ENCODE measurements around the gene CRYBG1. TPM values are rescaled to one million over a fixed set of nuclear protein-coding genes. Genes with fewer than 3 reads are reported as not detected.

The CRYBG1 gene
- total RNA-seq, 5 donors from 2014 or later (not counting 1 experiment from before 2014, with no cell fraction given) = 26.4 to 50.1 (median 38.0) TPM

DNA sequence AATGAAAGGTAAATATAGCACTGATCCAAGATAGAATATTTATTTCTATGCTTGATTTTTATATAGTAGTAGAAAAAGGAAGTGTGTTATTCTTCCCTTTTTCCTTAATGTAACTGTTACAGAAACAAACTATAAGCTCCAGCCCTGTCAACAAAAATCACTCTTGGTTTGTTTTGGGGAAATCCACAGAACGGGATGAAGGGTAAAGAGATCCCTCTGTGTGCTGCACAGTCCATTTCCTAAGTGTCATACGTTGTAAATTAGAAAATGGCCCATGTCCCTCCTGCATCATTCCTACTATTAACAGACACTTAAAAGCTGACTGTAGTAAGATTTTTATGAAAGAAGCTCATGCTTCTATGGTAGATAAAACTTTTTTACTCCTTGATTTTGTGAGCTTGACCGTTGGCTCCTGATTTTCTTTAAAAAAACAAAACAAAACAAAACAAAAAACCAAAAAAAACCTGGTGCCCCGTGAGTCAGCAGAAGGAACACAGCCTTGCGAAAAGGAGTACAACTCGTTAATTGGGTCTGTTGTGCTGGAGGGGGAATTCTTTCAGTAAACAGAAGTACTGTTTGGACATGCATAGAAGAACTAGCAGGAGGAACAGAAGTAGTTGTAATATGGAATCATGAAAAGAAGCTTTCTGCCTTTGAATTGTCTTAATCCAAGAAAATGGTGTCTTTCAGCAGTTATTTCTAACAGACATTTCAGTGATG lies 201.3 kb downstream of the CRYBG1 start:
- H3K4me1 Mint-ChIP-seq = peaks cover 0 to 6% (median 4%) of the 10 kb centered on the region in 3 donors
- peak overlapping the region; percentile 57 to 63 for H3K27ac Mint-ChIP-seq
- Histone ChIP-seq H3K4me1 (ENCODE audit: control insufficient read depth in 1 of 2, extremely low read depth in 1 of 2, insufficient read depth in 2 of 2, low read length in 2 of 2) (no peaks in the 10 kb centered on the region), H3K9me3 (no peaks in the 10 kb centered on the region), H3K27me3 (replicated peaks in 1 of 2; ENCODE audit: control insufficient read depth in 2 of 2, extremely low read depth in 1 of 2, insufficient read depth in 2 of 2, low read length in 1 of 2) (no peaks in the 10 kb centered on the region), H3K4me3 (ENCODE audit: control insufficient read depth in 1 of 2, extremely low read depth in 1 of 2, low read length in 1 of 2) (no peak overlapping the region), H3K36me3 (ENCODE audit: control insufficient read depth in 2 of 2, extremely low read depth in 1 of 2, insufficient read depth in 1 of 2, low read length in 1 of 2) (peaks cover 11 to 79% of the 10 kb centered on the region in 2 donors), H3K27ac (ENCODE audit: low read length) (no peak overlapping the region)
- H3K9me3 Mint-ChIP-seq = no peaks in the 10 kb centered on the region
- 100% methylated on average over 1 of the region's 6 CpGs for WGBS (ENCODE audit: insufficient coverage)
- H3K4me3 Mint-ChIP-seq = no peak overlapping the region
- H3K27me3 Mint-ChIP-seq = no peaks in the 10 kb centered on the region
- ATAC-seq (replicated peaks in 1 of 4) (no peak), DNase-seq (no peak)
- peaks cover 48% of the 10 kb centered on the region for H3K36me3 Mint-ChIP-seq
- CTCF ChIA-PET = interaction anchor here (0.9 to 6.9 kb wide), 6 partner anchors 9 to 118 kb away, joined by 3 to 143 read pairs (median 4); no protein-coding TSS in a partner anchor
- POLR2A ChIA-PET = interaction anchor here (0.7 to 1.4 kb wide), 5 partner anchors 39 to 920 kb away, joined by 3 to 6 read pairs (median 4); no protein-coding TSS in a partner anchor

DNA sequence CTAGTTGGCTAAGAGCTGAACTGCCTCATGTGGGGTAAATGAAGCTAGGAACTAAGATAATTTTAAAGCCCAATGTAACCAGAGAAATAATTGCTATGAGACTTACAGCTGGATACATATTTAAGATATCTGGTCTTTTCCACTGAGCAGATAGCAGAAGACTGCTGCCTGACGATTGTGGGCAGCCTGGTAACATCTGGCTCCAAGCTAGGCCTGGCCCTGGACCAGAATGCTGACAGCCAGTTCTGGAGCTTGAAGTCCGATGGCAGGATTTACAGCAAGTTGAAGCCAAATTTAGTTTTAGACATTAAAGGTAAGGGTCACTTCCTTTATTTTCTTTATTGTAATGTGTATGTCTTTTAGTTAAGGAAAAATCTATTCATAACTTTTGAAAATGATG lies 203.1 kb downstream of the CRYBG1 start:
- H3K27ac Mint-ChIP-seq = peak overlapping the region in 1 of 2 donors; percentile 11

DNA sequence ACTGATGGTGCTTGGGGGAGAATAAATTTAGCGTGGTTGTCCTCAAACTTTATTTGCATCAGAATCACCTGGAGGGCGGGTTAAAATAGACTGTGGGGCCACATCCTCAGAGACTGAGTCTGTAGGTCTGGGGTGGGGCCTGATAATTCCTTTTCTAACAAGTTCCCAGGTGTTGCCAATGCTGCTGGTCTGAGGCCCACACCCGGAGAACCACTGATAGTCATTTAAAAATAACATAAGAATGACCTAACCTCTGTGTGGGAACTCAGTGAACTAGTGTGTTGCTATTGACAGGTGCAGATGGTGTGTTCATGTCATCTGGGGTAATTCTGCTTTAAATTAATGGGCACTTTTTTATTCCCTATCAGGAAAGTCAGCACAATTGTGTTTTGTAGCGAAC lies 204.0 kb downstream of the CRYBG1 start:
- H3K4me1 Mint-ChIP-seq = peaks cover 4 to 6% (median 5%) of the 10 kb centered on the region in 3 donors
- H3K27ac ChIP-seq (ENCODE audit: low read length) = no peak overlapping the region
- no CpG with 5 or more reads among the region's 4 CpGs for WGBS (ENCODE audit: insufficient coverage)

More for the DNA sequence above, 203.1 kb downstream of the CRYBG1 start:
- Histone ChIP-seq H3K36me3 (ENCODE audit: control insufficient read depth in 2 of 2, extremely low read depth in 1 of 2, insufficient read depth in 1 of 2, low read length in 1 of 2) (peaks cover 11 to 86% of the 10 kb centered on the region in 2 donors), H3K27me3 (replicated peaks in 1 of 2; ENCODE audit: control insufficient read depth in 2 of 2, extremely low read depth in 1 of 2, insufficient read depth in 2 of 2, low read length in 1 of 2) (no peaks in the 10 kb centered on the region), H3K27ac (ENCODE audit: low read length) (no peak overlapping the region), H3K9me3 (no peaks in the 10 kb centered on the region), H3K4me1 (ENCODE audit: control insufficient read depth in 1 of 2, extremely low read depth in 1 of 2, insufficient read depth in 2 of 2, low read length in 2 of 2) (no peaks in the 10 kb centered on the region), H3K4me3 (ENCODE audit: control insufficient read depth in 1 of 2, extremely low read depth in 1 of 2, low read length in 1 of 2) (no peak overlapping the region)
- DNase-seq (no peak), ATAC-seq (replicated peaks in 1 of 4) (no peak)
- Mint-ChIP-seq H3K4me1 (peaks cover 4 to 6% (median 5%) of the 10 kb centered on the region in 3 donors), H3K4me3 (no peak overlapping the region), H3K36me3 (peaks cover 52% of the 10 kb centered on the region), H3K27me3 (no peaks in the 10 kb centered on the region), H3K9me3 (no peaks in the 10 kb centered on the region)
- CTCF ChIA-PET = interaction anchor here (0.8 to 6.9 kb wide), 7 partner anchors 9 to 168 kb away, joined by 3 to 143 read pairs (median 4); no protein-coding TSS in a partner anchor
- WGBS (ENCODE audit: insufficient coverage) = no CpG with 5 or more reads among the region's 2 CpGs
- POLR2A ChIA-PET = interaction anchor here (0.6 to 1.4 kb wide), 7 partner anchors 10 to 325 kb away, joined by 3 to 4 read pairs (median 3); no protein-coding TSS in a partner anchor

DNA sequence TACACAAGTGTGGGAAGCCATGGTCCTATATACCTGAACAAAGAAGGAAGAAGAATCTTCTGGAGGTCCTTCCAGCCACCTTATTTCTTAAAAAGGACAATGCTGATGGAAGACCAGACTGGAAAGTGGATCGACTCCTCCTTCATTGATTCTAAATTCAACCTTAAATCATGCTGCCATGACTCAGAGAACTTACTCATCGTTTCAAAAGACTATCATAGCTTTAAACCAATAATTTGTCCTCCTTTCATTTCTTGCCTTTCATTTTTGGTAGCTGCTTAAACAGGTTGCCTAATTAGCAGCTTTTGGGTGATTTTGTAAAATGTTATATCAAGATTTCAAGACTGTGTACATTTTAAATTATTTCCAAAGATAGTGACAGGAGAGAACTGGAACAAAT lies 208.0 kb downstream of the CRYBG1 start:
- H3K27ac Mint-ChIP-seq = peak overlapping the region in 1 of 2 donors; percentile 19
- peaks cover 0 to 5% (median 2%) of the 10 kb centered on the region in 3 donors for H3K4me1 Mint-ChIP-seq
- no peak for DNase-seq
- H3K27me3 Mint-ChIP-seq = no peaks in the 10 kb centered on the region
- ChIA-PET CTCF (interaction anchor here in 1 of 2 donors (0.5 kb wide), 1 partner anchor 123 kb away, joined by 3 read pairs; no protein-coding TSS in a partner anchor), POLR2A (no interaction called here)
- WGBS (ENCODE audit: insufficient coverage) = 88% methylated on average over 1 of the region's 2 CpGs
- no peaks in the 10 kb centered on the region for H3K9me3 Mint-ChIP-seq
- H3K4me3 ChIP-seq (ENCODE audit: control insufficient read depth in 1 of 2, extremely low read depth in 1 of 2, low read length in 1 of 2) = no peak overlapping the region
- H3K9me3 ChIP-seq = no peaks in the 10 kb centered on the region
- no peaks in the 10 kb centered on the region for H3K4me1 ChIP-seq (ENCODE audit: control insufficient read depth in 1 of 2, extremely low read depth in 1 of 2, insufficient read depth in 2 of 2, low read length in 2 of 2)
- peaks cover 41% of the 10 kb centered on the region for H3K36me3 Mint-ChIP-seq
- H3K36me3 ChIP-seq (ENCODE audit: control insufficient read depth in 2 of 2, extremely low read depth in 1 of 2, insufficient read depth in 1 of 2, low read length in 1 of 2) = peaks cover 4 to 66% of the 10 kb centered on the region in 2 donors
- ATAC-seq (replicated peaks in 1 of 4) = no peak
- no peak overlapping the region for H3K4me3 Mint-ChIP-seq
- H3K27me3 ChIP-seq (replicated peaks in 1 of 2; ENCODE audit: control insufficient read depth in 2 of 2, extremely low read depth in 1 of 2, insufficient read depth in 2 of 2, low read length in 1 of 2) = no peaks in the 10 kb centered on the region
- no peak overlapping the region for H3K27ac ChIP-seq (ENCODE audit: low read length)

More for the DNA sequence above, 204.0 kb downstream of the CRYBG1 start:
- Histone ChIP-seq H3K36me3 (ENCODE audit: control insufficient read depth in 2 of 2, extremely low read depth in 1 of 2, insufficient read depth in 1 of 2, low read length in 1 of 2) (peaks cover 11 to 86% of the 10 kb centered on the region in 2 donors), H3K27me3 (replicated peaks in 1 of 2; ENCODE audit: control insufficient read depth in 2 of 2, extremely low read depth in 1 of 2, insufficient read depth in 2 of 2, low read length in 1 of 2) (no peaks in the 10 kb centered on the region), H3K4me1 (ENCODE audit: control insufficient read depth in 1 of 2, extremely low read depth in 1 of 2, insufficient read depth in 2 of 2, low read length in 2 of 2) (no peaks in the 10 kb centered on the region), H3K9me3 (no peaks in the 10 kb centered on the region), H3K4me3 (ENCODE audit: control insufficient read depth in 1 of 2, extremely low read depth in 1 of 2, low read length in 1 of 2) (no peak overlapping the region)
- Mint-ChIP-seq H3K4me3 (no peak overlapping the region), H3K27me3 (no peaks in the 10 kb centered on the region), H3K36me3 (peaks cover 51% of the 10 kb centered on the region), H3K27ac (no peak overlapping the region), H3K9me3 (no peaks in the 10 kb centered on the region)
- no peak for DNase-seq
- ChIA-PET CTCF (interaction anchor here (0.7 to 6.9 kb wide), 3 partner anchors 120 to 995 kb away, joined by 7 to 143 read pairs (median 84); no protein-coding TSS in a partner anchor), POLR2A (interaction anchor here in 1 of 2 donors (0.6 kb wide), 1 partner anchor 30 kb away, joined by 4 read pairs; no protein-coding TSS in a partner anchor)
- no peak for ATAC-seq (replicated peaks in 1 of 4)

DNA sequence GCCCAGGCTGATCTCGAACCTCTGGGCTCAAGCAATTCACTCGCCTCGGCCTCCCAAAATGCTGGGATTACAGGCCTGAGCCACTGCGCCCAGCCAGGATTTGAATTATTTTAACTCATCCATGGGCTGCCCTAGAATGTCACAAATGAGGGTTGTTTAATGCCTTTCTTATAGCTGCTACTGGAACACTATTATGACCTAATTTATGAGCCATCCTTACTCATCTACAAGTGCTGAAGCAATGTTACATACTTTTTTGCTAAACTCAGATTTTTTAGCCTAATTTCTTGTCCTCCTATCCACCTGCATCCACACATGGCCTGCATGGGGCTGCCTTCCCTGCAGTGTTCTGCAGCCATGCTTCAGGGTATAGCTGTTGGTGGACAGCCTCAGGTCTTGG lies 208.9 kb downstream of the CRYBG1 start:
- Histone ChIP-seq H3K9me3 (no peaks in the 10 kb centered on the region), H3K36me3 (ENCODE audit: control insufficient read depth in 2 of 2, extremely low read depth in 1 of 2, insufficient read depth in 1 of 2, low read length in 1 of 2) (peaks cover 4 to 57% of the 10 kb centered on the region in 2 donors), H3K27me3 (replicated peaks in 1 of 2; ENCODE audit: control insufficient read depth in 2 of 2, extremely low read depth in 1 of 2, insufficient read depth in 2 of 2, low read length in 1 of 2) (no peaks in the 10 kb centered on the region), H3K4me3 (ENCODE audit: control insufficient read depth in 1 of 2, extremely low read depth in 1 of 2, low read length in 1 of 2) (no peak overlapping the region), H3K4me1 (ENCODE audit: control insufficient read depth in 1 of 2, extremely low read depth in 1 of 2, insufficient read depth in 2 of 2, low read length in 2 of 2) (no peaks in the 10 kb centered on the region), H3K27ac (ENCODE audit: low read length) (no peak overlapping the region)
- Mint-ChIP-seq H3K4me3 (no peak overlapping the region), H3K4me1 (peaks cover 0 to 5% (median 2%) of the 10 kb centered on the region in 3 donors), H3K36me3 (peaks cover 34% of the 10 kb centered on the region), H3K27ac (no peak overlapping the region), H3K27me3 (no peaks in the 10 kb centered on the region), H3K9me3 (no peaks in the 10 kb centered on the region)
- ChIA-PET CTCF (interaction anchor here (0.6 to 1.7 kb wide), 3 partner anchors 124 to 429 kb away, joined by 4 to 12 read pairs (median 5); no protein-coding TSS in a partner anchor), POLR2A (interaction anchor here (0.5 to 0.6 kb wide), 2 partner anchors 11 to 56 kb away, joined by 3 to 5 read pairs; no protein-coding TSS in a partner anchor)
- no peak for ATAC-seq (replicated peaks in 1 of 4)
- DNase-seq = no peak
- 100% methylated on average over 4 of the region's 4 CpGs for WGBS (ENCODE audit: insufficient coverage)

DNA sequence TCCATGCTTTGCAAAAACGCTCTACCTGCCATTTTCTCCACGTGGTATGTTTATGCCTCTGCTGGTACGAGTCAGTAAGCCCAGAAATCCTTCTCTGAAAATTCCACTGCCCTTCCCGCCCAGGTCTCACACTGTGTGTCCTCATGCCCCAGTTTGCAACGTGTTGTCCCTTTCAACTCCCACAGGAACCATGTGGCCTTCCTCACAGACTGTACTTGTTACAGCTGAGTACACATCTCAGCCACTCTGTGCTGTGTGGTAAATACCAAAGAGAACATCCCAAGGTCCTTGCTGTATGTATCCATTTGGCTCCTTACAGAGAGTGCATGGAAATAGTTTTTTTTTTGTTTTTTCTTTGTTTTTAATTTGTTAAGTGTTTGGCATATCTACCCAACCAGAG lies 211.9 kb downstream of the CRYBG1 start:
- Mint-ChIP-seq H3K4me3 (no peak overlapping the region), H3K27me3 (no peaks in the 10 kb centered on the region), H3K27ac (peak overlapping the region in 1 of 2 donors; percentile 5), H3K36me3 (peaks cover 40% of the 10 kb centered on the region), H3K9me3 (no peaks in the 10 kb centered on the region), H3K4me1 (peaks cover 0 to 5% (median 0%) of the 10 kb centered on the region in 3 donors)
- no peak overlapping the region for H3K27ac ChIP-seq (ENCODE audit: low read length)
- POLR2A ChIA-PET = no interaction called here
- H3K4me1 ChIP-seq (ENCODE audit: control insufficient read depth in 1 of 2, extremely low read depth in 1 of 2, insufficient read depth in 2 of 2, low read length in 2 of 2) = no peaks in the 10 kb centered on the region
- DNase-seq (no peak), ATAC-seq (replicated peaks in 1 of 4) (no peak)
- H3K9me3 ChIP-seq = no peaks in the 10 kb centered on the region
- no peak overlapping the region for H3K4me3 ChIP-seq (ENCODE audit: control insufficient read depth in 1 of 2, extremely low read depth in 1 of 2, low read length in 1 of 2)
- H3K27me3 ChIP-seq (replicated peaks in 1 of 2; ENCODE audit: control insufficient read depth in 2 of 2, extremely low read depth in 1 of 2, insufficient read depth in 2 of 2, low read length in 1 of 2) = no peaks in the 10 kb centered on the region
- 100% methylated on average over 4 of the region's 5 CpGs for WGBS (ENCODE audit: insufficient coverage)
- CTCF ChIA-PET = interaction anchor here (1.5 to 2.0 kb wide), 2 partner anchors 127 kb away, joined by 4 to 6 read pairs; no protein-coding TSS in a partner anchor
- peaks cover 8 to 38% of the 10 kb centered on the region in 2 donors for H3K36me3 ChIP-seq (ENCODE audit: control insufficient read depth in 2 of 2, extremely low read depth in 1 of 2, insufficient read depth in 1 of 2, low read length in 1 of 2)
